ENCODE data around the gene MRPS10. TPM values are rescaled to one million over a fixed set of nuclear protein-coding genes. Genes with fewer than 3 reads are reported as not detected.

The MRPS10 gene
- total RNA-seq, 1 donor from 2014 or later, result 22.5 TPM

DNA sequence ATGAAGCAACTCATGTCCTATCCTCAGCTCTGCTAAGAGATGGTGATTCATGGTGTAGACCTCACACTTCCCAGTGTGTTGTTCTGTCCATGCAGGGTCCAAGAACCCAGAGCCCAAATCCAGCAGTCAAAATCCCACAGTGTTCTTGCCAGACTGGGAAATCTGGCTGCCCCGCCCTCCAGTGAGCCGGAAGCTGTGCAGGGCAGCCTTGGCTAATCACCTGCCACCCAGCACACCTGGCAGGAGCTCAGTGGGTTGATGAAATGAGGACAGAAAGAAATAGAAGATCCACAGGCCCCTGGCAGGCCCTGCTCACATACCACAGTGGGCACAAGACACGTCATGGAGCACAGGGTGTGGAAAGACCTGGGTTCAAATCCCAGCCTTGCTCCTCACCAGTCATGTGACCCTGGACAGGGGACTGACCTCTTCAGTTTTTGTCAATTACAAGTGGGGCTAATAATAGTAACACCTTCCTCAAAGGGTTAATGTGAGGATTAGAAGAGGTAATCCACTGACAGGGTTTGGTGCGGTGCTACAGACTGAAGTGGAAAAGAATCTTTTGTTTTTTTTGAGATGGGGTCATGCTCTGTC lies 58.1 kb downstream of the MRPS10 start:
- H3K27me3 Mint-ChIP-seq, result peaks cover 22% of the 10 kb centered on the region

DNA sequence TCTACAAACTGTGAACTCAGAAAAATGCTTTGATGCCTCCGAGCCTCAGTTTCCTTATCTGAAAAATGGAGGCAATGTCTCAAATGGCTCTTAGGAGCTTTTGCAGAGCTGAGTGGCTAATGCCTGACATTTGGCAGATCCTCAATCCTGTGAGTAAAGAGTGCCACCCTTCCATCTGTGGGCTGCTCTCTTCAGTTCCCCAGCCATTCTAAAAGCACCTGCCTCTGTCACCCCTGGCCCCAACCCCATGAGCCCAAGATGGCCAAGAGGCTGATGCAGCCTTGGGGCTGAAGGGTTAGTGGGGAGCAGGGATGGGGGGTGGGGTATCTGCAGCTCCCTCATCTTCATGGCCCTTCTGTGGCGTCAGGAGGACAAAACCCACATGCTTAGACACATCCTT lies 59.0 kb downstream of the MRPS10 start:
- no peak overlapping the region for H3K27ac Mint-ChIP-seq
- no peaks in the 10 kb centered on the region for H3K36me3 Mint-ChIP-seq (ENCODE audit: insufficient read depth)
- no peak for DNase-seq (ENCODE audit: low spot score, unreplicated experiment)
- peaks cover 29% of the 10 kb centered on the region for H3K27me3 Mint-ChIP-seq
- H3K4me1 Mint-ChIP-seq (ENCODE audit: low read depth), result peaks cover 2% of the 10 kb centered on the region
- TF ChIP-seq, protein P1, sequence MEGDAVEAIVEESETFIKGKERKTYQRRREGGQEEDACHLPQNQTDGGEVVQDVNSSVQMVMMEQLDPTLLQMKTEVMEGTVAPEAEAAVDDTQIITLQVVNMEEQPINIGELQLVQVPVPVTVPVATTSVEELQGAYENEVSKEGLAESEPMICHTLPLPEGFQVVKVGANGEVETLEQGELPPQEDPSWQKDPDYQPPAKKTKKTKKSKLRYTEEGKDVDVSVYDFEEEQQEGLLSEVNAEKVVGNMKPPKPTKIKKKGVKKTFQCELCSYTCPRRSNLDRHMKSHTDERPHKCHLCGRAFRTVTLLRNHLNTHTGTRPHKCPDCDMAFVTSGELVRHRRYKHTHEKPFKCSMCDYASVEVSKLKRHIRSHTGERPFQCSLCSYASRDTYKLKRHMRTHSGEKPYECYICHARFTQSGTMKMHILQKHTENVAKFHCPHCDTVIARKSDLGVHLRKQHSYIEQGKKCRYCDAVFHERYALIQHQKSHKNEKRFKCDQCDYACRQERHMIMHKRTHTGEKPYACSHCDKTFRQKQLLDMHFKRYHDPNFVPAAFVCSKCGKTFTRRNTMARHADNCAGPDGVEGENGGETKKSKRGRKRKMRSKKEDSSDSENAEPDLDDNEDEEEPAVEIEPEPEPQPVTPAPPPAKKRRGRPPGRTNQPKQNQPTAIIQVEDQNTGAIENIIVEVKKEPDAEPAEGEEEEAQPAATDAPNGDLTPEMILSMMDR (IDR thresholded peaks at IDR 0.05; ENCODE audit: unreplicated experiment), result no peak
- H3K9me3 Mint-ChIP-seq (ENCODE audit: low read depth), result no peaks in the 10 kb centered on the region
- no peak overlapping the region for H3K4me3 Mint-ChIP-seq (ENCODE audit: low read depth)

More for the DNA sequence above, 58.1 kb downstream of the MRPS10 start:
- H3K4me3 Mint-ChIP-seq (ENCODE audit: low read depth), result no peak overlapping the region
- TF ChIP-seq, protein P1 (IDR thresholded peaks at IDR 0.05; ENCODE audit: unreplicated experiment), result no peak
- H3K36me3 Mint-ChIP-seq (ENCODE audit: insufficient read depth), result no peaks in the 10 kb centered on the region
- H3K9me3 Mint-ChIP-seq (ENCODE audit: low read depth), result no peaks in the 10 kb centered on the region
- DNase-seq (ENCODE audit: low spot score, unreplicated experiment), result no peak
- no peak overlapping the region for H3K27ac Mint-ChIP-seq
- peaks cover 2% of the 10 kb centered on the region for H3K4me1 Mint-ChIP-seq (ENCODE audit: low read depth)

DNA sequence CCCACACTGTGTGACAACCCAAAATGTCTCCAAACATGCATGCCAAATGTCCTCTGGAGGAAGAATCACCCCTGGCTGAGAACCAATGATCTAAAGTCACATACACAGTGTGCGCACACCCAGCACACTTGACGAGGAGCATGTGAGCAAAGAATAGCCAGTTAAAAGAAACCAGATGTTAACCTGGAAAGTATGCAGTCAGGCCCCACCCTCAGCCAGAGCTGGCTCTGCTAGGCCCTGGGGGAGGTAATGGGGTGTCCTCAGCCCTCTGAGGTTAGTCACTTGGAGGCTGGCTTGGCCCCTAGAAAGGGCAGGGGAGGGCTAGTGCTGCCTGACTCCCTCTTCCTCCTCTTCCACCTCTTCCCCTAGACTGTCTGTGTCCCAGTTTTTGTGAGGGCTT lies 59.6 kb downstream of the MRPS10 start:
- TF ChIP-seq, protein P1 (IDR thresholded peaks at IDR 0.05; ENCODE audit: unreplicated experiment), result no peak
- Mint-ChIP-seq H3K27me3 (peaks cover 29% of the 10 kb centered on the region), H3K36me3 (ENCODE audit: insufficient read depth) (no peaks in the 10 kb centered on the region), H3K4me1 (ENCODE audit: low read depth) (peaks cover 2% of the 10 kb centered on the region), H3K9me3 (ENCODE audit: low read depth) (no peaks in the 10 kb centered on the region), H3K27ac (no peak overlapping the region), H3K4me3 (ENCODE audit: low read depth) (no peak overlapping the region)
- no peak for DNase-seq (ENCODE audit: low spot score, unreplicated experiment)

Other genes with a start within 250 kb of the MRPS10 start
- gene TAF8, start 167.3 kb downstream of the MRPS10 start, total RNA-seq, result 38.9 and 40.4 TPM in 2 replicates
- 11.8 and 14.5 TPM in 2 replicates for gene C6orf132, start 75.2 kb downstream of the MRPS10 start, total RNA-seq
- gene GUCA1A, start 44.5 kb downstream of the MRPS10 start, total RNA-seq, result 0.84 and 1.2 TPM in 2 replicates
- 1.3 and 1.4 TPM in 2 replicates for gene GUCA1B, start 22.9 kb downstream of the MRPS10 start, total RNA-seq
- gene TRERF1, start 234.1 kb upstream of the MRPS10 start, total RNA-seq, result 7.1 and 7.9 TPM in 2 replicates